ACHN (cell line): ENCODE results near the gene MYO9A.
A peak's percentile ranks its signal among the peaks of the same experiment; 100 is the strongest.

Experiments
- DNase-seq: peaks from one replicate; pipeline ENCODE4 v3.0.0-alpha.2; 2015
- in situ Hi-C: cut with HindIII; loops from 2 replicates; pipeline ENCODE4 v1.10.0; 2017; ENCODE audit warnings: low sequenced_read_pairs, low pct_ligation_motif_present, low pct_unique_long_range_greater_than_20kb

MYO9A gene

GRCh38 chr15:72118017-72118978 lies at the start of gene MYO9A, which contains the start of gene SENP8:
TSS of gene MYO9A (minus strand) at chr15:72118150. CDS start at chr15:72046563, 71,587 bp downstream.
TSS of gene SENP8 (plus strand) at chr15:72118403. CDS start at chr15:72139624, 21,221 bp downstream.
- DNase-seq = peak; percentile 96
- in situ Hi-C loops = no loop called here

- no peak for DNase-seq
- in situ Hi-C loops = no loop called here
Measured at GRCh38 chr15:72167445-72167844, 49.5 kb upstream of the MYO9A start.

- in situ Hi-C loops = no loop called here
- DNase-seq = no peak
Measured at GRCh38 chr15:72166716-72167417, 48.9 kb upstream of the MYO9A start.

GRCh38 chr15:72163719-72164118 lies 45.8 kb upstream of the MYO9A start:
- DNase-seq = no peak
- in situ Hi-C loops = no loop called here

- in situ Hi-C loops = no loop called here
- DNase-seq = no peak
Measured at GRCh38 chr15:72162569-72162968, 44.6 kb upstream of the MYO9A start.

- in situ Hi-C loops = no loop called here
- no peak for DNase-seq
Measured at GRCh38 chr15:72161361-72162132, 43.6 kb upstream of the MYO9A start.

- DNase-seq = no peak
- in situ Hi-C loops = no loop called here
Measured at GRCh38 chr15:72160696-72161245, 42.8 kb upstream of the MYO9A start.

- in situ Hi-C loops = no loop called here
- DNase-seq = no peak
Measured at GRCh38 chr15:72156928-72157327, 39.0 kb upstream of the MYO9A start.

GRCh38 chr15:72155635-72156616 lies 38.0 kb upstream of the MYO9A start:
- peak; percentile 85 for DNase-seq
- in situ Hi-C loops = no loop called here

- in situ Hi-C loops = no loop called here
Measured at GRCh38 chr15:72155003-72155621, 37.2 kb upstream of the MYO9A start.

GRCh38 chr15:72154316-72154715 lies 36.4 kb upstream of the MYO9A start:
- DNase-seq = no peak
- in situ Hi-C loops = no loop called here

More at GRCh38 chr15:72155003-72155621, 37.2 kb upstream of the MYO9A start:
- peak; percentile 86 for DNase-seq

GRCh38 chr15:72153269-72154000 lies 35.5 kb upstream of the MYO9A start:
- in situ Hi-C loops = no loop called here
- no peak for DNase-seq

- in situ Hi-C loops = no loop called here
- no peak for DNase-seq
Measured at GRCh38 chr15:72147418-72147817, 29.5 kb upstream of the MYO9A start.

- no peak for DNase-seq
- in situ Hi-C loops = no loop called here
Measured at GRCh38 chr15:72146934-72147333, 29.0 kb upstream of the MYO9A start.

GRCh38 chr15:72146221-72146620 lies 28.3 kb upstream of the MYO9A start:
- in situ Hi-C loops = no loop called here

More at GRCh38 chr15:72146221-72146620, 28.3 kb upstream of the MYO9A start:
- no peak for DNase-seq
